ENCODE data around the gene PTPRG. TPM values are rescaled to one million over a fixed set of nuclear protein-coding genes. Genes with fewer than 3 reads are reported as not detected.

Gene PTPRG
- total and polyA plus RNA-seq, 2 of the 13 experiments (the other 11 are each of a cell fraction or from before 2014, with no cell fraction given), result 8.0 to 25.3 TPM

DNA sequence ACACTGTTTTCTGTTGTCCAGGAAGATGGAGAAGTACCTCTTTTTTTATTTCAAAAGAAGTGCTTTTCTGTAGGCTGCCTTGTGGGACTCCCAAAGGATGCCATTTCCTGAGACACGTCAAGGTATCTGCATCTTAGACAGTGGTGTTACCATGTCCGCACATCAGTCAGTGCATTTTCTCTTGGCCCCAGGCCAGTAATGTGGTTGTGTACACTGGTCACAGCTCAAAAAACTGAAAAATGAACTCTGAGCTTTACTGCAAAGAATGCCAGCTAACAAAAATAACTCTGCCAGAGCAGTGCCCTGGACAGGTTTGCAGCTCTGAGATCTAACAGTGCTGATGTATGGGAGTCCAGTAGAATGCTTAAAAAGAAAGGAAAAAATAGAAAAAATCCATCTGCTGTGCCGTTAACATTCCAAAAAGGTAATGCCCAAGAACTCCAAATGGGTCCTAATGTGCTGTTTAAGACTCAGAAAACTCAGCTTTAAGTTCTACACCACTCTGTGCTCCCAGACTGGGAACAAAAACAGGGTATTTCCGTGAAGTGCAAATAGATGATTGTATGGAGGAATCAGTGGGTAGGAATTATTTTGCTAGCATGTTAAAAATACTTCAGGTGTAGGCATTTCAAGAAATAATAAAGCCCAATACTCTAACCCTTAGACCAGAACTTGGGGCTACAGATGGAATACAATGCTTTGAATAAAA, 496.1 kb downstream of the PTPRG start (continued):
- TF ChIP-seq, protein P1, sequence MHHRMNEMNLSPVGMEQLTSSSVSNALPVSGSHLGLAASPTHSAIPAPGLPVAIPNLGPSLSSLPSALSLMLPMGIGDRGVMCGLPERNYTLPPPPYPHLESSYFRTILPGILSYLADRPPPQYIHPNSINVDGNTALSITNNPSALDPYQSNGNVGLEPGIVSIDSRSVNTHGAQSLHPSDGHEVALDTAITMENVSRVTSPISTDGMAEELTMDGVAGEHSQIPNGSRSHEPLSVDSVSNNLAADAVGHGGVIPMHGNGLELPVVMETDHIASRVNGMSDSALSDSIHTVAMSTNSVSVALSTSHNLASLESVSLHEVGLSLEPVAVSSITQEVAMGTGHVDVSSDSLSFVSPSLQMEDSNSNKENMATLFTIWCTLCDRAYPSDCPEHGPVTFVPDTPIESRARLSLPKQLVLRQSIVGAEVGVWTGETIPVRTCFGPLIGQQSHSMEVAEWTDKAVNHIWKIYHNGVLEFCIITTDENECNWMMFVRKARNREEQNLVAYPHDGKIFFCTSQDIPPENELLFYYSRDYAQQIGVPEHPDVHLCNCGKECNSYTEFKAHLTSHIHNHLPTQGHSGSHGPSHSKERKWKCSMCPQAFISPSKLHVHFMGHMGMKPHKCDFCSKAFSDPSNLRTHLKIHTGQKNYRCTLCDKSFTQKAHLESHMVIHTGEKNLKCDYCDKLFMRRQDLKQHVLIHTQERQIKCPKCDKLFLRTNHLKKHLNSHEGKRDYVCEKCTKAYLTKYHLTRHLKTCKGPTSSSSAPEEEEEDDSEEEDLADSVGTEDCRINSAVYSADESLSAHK (CRISPR knock-in tag; IDR thresholded peaks at IDR 0.05; ENCODE audit: borderline replicate concordance), result no peak
- TF ChIP-seq SOX6 (IDR thresholded peaks at IDR 0.05) (no peak), SOX6 (CRISPR knock-in tag; IDR thresholded peaks at IDR 0.05) (peak; percentile 22; the same call in 1 of the 2 replicates), ZNF615 (CRISPR knock-in tag; IDR thresholded peaks at IDR 0.05; ENCODE audit: borderline replicate concordance) (no peak), KMT2A (CRISPR knock-in tag; IDR thresholded peaks at IDR 0.05) (no peak), ZNF230 (CRISPR knock-in tag; IDR thresholded peaks at IDR 0.05) (no peak), ZBTB21 (CRISPR knock-in tag; IDR thresholded peaks at IDR 0.05) (no peak), NFE2L1 (CRISPR knock-in tag; IDR thresholded peaks at IDR 0.05; ENCODE audit: borderline replicate concordance) (no peak)
- TF ChIP-seq, protein P2, sequence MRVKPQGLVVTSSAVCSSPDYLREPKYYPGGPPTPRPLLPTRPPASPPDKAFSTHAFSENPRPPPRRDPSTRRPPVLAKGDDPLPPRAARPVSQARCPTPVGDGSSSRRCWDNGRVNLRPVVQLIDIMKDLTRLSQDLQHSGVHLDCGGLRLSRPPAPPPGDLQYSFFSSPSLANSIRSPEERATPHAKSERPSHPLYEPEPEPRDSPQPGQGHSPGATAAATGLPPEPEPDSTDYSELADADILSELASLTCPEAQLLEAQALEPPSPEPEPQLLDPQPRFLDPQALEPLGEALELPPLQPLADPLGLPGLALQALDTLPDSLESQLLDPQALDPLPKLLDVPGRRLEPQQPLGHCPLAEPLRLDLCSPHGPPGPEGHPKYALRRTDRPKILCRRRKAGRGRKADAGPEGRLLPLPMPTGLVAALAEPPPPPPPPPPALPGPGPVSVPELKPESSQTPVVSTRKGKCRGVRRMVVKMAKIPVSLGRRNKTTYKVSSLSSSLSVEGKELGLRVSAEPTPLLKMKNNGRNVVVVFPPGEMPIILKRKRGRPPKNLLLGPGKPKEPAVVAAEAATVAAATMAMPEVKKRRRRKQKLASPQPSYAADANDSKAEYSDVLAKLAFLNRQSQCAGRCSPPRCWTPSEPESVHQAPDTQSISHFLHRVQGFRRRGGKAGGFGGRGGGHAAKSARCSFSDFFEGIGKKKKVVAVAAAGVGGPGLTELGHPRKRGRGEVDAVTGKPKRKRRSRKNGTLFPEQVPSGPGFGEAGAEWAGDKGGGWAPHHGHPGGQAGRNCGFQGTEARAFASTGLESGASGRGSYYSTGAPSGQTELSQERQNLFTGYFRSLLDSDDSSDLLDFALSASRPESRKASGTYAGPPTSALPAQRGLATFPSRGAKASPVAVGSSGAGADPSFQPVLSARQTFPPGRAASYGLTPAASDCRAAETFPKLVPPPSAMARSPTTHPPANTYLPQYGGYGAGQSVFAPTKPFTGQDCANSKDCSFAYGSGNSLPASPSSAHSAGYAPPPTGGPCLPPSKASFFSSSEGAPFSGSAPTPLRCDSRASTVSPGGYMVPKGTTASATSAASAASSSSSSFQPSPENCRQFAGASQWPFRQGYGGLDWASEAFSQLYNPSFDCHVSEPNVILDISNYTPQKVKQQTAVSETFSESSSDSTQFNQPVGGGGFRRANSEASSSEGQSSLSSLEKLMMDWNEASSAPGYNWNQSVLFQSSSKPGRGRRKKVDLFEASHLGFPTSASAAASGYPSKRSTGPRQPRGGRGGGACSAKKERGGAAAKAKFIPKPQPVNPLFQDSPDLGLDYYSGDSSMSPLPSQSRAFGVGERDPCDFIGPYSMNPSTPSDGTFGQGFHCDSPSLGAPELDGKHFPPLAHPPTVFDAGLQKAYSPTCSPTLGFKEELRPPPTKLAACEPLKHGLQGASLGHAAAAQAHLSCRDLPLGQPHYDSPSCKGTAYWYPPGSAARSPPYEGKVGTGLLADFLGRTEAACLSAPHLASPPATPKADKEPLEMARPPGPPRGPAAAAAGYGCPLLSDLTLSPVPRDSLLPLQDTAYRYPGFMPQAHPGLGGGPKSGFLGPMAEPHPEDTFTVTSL (CRISPR knock-in tag; IDR thresholded peaks at IDR 0.05; ENCODE audit: borderline replicate concordance), result peak; percentile 87; the same call in 1 of the 2 replicates
- TF ChIP-seq, protein P3, sequence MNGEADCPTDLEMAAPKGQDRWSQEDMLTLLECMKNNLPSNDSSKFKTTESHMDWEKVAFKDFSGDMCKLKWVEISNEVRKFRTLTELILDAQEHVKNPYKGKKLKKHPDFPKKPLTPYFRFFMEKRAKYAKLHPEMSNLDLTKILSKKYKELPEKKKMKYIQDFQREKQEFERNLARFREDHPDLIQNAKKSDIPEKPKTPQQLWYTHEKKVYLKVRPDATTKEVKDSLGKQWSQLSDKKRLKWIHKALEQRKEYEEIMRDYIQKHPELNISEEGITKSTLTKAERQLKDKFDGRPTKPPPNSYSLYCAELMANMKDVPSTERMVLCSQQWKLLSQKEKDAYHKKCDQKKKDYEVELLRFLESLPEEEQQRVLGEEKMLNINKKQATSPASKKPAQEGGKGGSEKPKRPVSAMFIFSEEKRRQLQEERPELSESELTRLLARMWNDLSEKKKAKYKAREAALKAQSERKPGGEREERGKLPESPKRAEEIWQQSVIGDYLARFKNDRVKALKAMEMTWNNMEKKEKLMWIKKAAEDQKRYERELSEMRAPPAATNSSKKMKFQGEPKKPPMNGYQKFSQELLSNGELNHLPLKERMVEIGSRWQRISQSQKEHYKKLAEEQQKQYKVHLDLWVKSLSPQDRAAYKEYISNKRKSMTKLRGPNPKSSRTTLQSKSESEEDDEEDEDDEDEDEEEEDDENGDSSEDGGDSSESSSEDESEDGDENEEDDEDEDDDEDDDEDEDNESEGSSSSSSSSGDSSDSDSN (CRISPR knock-in tag; IDR thresholded peaks at IDR 0.05), result no peak
- TF ChIP-seq, protein P4, sequence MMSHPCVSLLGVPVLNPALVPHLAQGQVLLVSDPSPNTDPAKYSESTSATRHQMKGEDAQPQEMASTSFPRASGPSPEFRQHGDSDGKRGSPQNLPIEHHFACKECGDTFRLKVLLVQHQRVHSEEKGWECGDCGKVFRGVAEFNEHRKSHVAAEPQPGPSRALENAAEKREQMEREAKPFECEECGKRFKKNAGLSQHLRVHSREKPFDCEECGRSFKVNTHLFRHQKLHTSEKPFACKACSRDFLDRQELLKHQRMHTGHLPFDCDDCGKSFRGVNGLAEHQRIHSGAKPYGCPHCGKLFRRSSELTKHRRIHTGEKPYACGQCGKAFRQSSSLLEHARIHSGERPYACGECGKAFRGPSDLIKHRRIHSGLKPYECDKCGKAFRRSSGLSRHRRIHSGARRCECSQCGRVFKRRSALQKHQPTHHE (CRISPR knock-in tag; IDR thresholded peaks at IDR 0.05; ENCODE audit: borderline replicate concordance), result no peak
- TF ChIP-seq, protein P5, sequence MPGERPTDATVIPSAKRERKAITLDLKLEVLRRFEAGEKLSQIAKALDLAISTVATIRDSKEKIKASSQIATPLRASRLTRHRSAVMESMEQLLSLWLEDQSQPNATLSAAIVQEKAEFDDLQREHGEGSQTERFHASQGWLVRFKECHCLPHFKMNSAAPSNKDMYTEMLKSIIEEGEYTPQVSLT (CRISPR knock-in tag; IDR thresholded peaks at IDR 0.05; ENCODE audit: borderline replicate concordance, low read depth), result no peak

Data from HepG2 (cell line).